HG02763 (cell line): Measurements from ENCODE around the gene ZNF681.
"Not testable (repeated sequence)": the region's sequence is repeated elsewhere in the genome, so short reads cannot be mapped to it uniquely, and the experiment has no call there.

Experiments
- ATAC-seq: cut with Tn5 transposase; IDR thresholded peaks from one replicate; pipeline ENCODE4 v1.9.1; 2021; ENCODE audit warnings: mild to moderate bottlenecking, moderate library complexity; ENCODE audit not compliant: unreplicated experiment

The ZNF681 gene

GRCh38 chr19:23774524-23774971 is 15.9 kb upstream of the ZNF681 start:
- no peak for ATAC-seq

GRCh38 chr19:23774106-23774505 is 15.4 kb upstream of the ZNF681 start:
- ATAC-seq, result no peak

GRCh38 chr19:23772675-23773063 is 14.0 kb upstream of the ZNF681 start:
- ATAC-seq, result no peak

GRCh38 chr19:23771761-23772674 is 13.3 kb upstream of the ZNF681 start:
- ATAC-seq, result no peak

GRCh38 chr19:23771316-23771715 is 12.6 kb upstream of the ZNF681 start:
- no peak for ATAC-seq

GRCh38 chr19:23770672-23771250 is 12.1 kb upstream of the ZNF681 start:
- no peak for ATAC-seq

- ATAC-seq, result no peak
Observed at GRCh38 chr19:23769691-23770468, 11.2 kb upstream of the ZNF681 start.

GRCh38 chr19:23766951-23767350 is 8.3 kb upstream of the ZNF681 start:
- no peak for ATAC-seq

- no peak for ATAC-seq
Observed at GRCh38 chr19:23764781-23765180, 6.1 kb upstream of the ZNF681 start.

- ATAC-seq, result peak; percentile 68
Observed at GRCh38 chr19:23762884-23763711, 4.4 kb upstream of the ZNF681 start.

GRCh38 chr19:23762548-23762883 is 3.8 kb upstream of the ZNF681 start:
- ATAC-seq, result no peak

- ATAC-seq, result not testable (repeated sequence)
Observed at GRCh38 chr19:23760326-23760725, 1.6 kb upstream of the ZNF681 start.

- not testable (repeated sequence) for ATAC-seq
Observed at GRCh38 chr19:23743633-23744232, 15.0 kb downstream of the ZNF681 start.

- ATAC-seq, result not testable (repeated sequence)
Observed at GRCh38 chr19:23730729-23731465, 27.8 kb downstream of the ZNF681 start.

GRCh38 chr19:23724161-23724560 is 34.5 kb downstream of the ZNF681 start:
- ATAC-seq, result not testable (repeated sequence)

- ATAC-seq, result no peak
Observed at GRCh38 chr19:23718802-23719201, 39.9 kb downstream of the ZNF681 start.

- no peak for ATAC-seq
Observed at GRCh38 chr19:23716792-23717191, 41.9 kb downstream of the ZNF681 start.

- no peak for ATAC-seq
Observed at GRCh38 chr19:23709347-23709746, 49.3 kb downstream of the ZNF681 start.

GRCh38 chr19:23706657-23707056 is 52.0 kb downstream of the ZNF681 start:
- ATAC-seq, result no peak

- ATAC-seq, result no peak
Observed at GRCh38 chr19:23699521-23699860, 59.2 kb downstream of the ZNF681 start.
